Body of pancreas (tissue), 4 donors: Measurements from ENCODE around the gene LIPJ. TPM values are rescaled to one million over a fixed set of nuclear protein-coding genes. Genes with fewer than 3 reads are reported as not detected.

Experiments used
- ATAC-seq: fragments of 150-250 bp; one replicate; pipeline ENCODE4 v1.9.1; 2016
- DNase-seq, 4 donors: peaks; one replicate each; pipeline ENCODE4 v3.0.0-alpha.2; 2019
- H3K27ac ChIP-seq, 4 donors: fragments of 200-600 bp; sonication (generic); 1 replicate in 3 of 4; 2 replicates in 1 of 4; pipeline versions ENCODE4 v1.5.1 to v1.6.1; 2016 to 2019; ENCODE audit warnings: mild to moderate bottlenecking in 1 of 4, mixed read lengths in 1 of 4, moderate library complexity in 1 of 4
- H3K27me3 ChIP-seq, 2 donors: fragments of 200-600 bp; sonication (generic); one replicate each; pipeline ENCODE4 v1.6.0; 2016; ENCODE audit warnings: mild to moderate bottlenecking in 1 of 2
- H3K36me3 ChIP-seq, 2 donors: fragments of 200-600 bp; sonication (generic); replicated peaks in 1 of 2; 2 replicates each; pipeline ENCODE4 v1.5.1; 2016; ENCODE audit warnings: low read depth in 2 of 2; ENCODE audit not compliant: insufficient read depth in 1 of 2
- H3K4me1 ChIP-seq: fragments of 200-600 bp; sonication (generic); one replicate; pipeline ENCODE4 v1.6.0; 2016
- H3K4me3 ChIP-seq, 2 donors: fragments of 200-600 bp; sonication (generic); 1 replicate in 1 of 2; 2 replicates in 1 of 2; pipeline ENCODE4 v1.5.1; 2016 to 2019
- H3K9me3 ChIP-seq, 3 donors: fragments of 200-600 bp; sonication (generic); 1 replicate in 2 of 3; 2 replicates in 1 of 3; pipeline ENCODE4 v1.5.1; 2016
- POLR2A ChIP-seq, 3 donors: fragments of 450-650 bp; IDR thresholded peaks; one replicate each; pipeline ENCODE4 v1.6.1; 2016; ENCODE audit warnings: antibody characterized with exemption in 3 of 3, mild to moderate bottlenecking in 2 of 3
- WGBS, 2 donors: methylation state at CpG; one replicate each; pipeline ENCODE4 v1.1.5; 2017; 5-methylcytosine and 5-hydroxymethylcytosine counted together
- intact Hi-C: fragments of 100-400 bp; cut with DNase I; formaldehyde crosslinking; loops from one replicate; pipeline ENCODE4 v1.15.1; 2023
- total RNA-seq, 2 donors: library from RNA; depleted of rRNA; stranded (reverse); fragments of >200 nt; gene quantifications; one replicate each; pipeline ENCODE4 v1.1.0, GENCODE V29; 2016
- TF ChIP-seq, protein P1 (sequence below), 7 experiments: fragments of 450-650 bp in 4 of 7; fragments of 200-600 bp in 3 of 7; sonication (generic) in 3 of 7; IDR thresholded peaks; one replicate each; pipeline ENCODE4 v1.5.1; 2016 to 2019; ENCODE audit warnings: antibody characterized with exemption in 7 of 7

The LIPJ gene
- total RNA-seq, 2 donors from 2014 or later, result 0.99 TPM; not detected in 1

- 49 to 52% methylated on average over 2 of the region's 2 CpGs for WGBS, 2 donors
- Histone ChIP-seq H3K36me3 (no peaks in the 10 kb centered on the region), H3K9me3 (no peaks in the 10 kb centered on the region), H3K4me1 (no peaks in the 10 kb centered on the region), H3K27me3 (no peaks in the 10 kb centered on the region), H3K27ac (no peak overlapping the region), H3K4me3 (no peak overlapping the region)
- peak; percentile 43 to 72 (median 50) for DNase-seq
- peak; percentile 90 for ATAC-seq
- TF ChIP-seq, protein P1, sequence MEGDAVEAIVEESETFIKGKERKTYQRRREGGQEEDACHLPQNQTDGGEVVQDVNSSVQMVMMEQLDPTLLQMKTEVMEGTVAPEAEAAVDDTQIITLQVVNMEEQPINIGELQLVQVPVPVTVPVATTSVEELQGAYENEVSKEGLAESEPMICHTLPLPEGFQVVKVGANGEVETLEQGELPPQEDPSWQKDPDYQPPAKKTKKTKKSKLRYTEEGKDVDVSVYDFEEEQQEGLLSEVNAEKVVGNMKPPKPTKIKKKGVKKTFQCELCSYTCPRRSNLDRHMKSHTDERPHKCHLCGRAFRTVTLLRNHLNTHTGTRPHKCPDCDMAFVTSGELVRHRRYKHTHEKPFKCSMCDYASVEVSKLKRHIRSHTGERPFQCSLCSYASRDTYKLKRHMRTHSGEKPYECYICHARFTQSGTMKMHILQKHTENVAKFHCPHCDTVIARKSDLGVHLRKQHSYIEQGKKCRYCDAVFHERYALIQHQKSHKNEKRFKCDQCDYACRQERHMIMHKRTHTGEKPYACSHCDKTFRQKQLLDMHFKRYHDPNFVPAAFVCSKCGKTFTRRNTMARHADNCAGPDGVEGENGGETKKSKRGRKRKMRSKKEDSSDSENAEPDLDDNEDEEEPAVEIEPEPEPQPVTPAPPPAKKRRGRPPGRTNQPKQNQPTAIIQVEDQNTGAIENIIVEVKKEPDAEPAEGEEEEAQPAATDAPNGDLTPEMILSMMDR (IDR thresholded peaks at IDR 0.05), result peak; percentile 49 to 83 (median 72)
- no peak for TF ChIP-seq POLR2A (IDR thresholded peaks at IDR 0.05)
- intact Hi-C loops, result loop anchor here (10.0 kb wide), 1 partner anchor 698 kb away; no protein-coding TSS in a partner anchor
Observed at GRCh38 chr10:88553116-88553752, 33.3 kb upstream of the LIPJ start.

DNA sequence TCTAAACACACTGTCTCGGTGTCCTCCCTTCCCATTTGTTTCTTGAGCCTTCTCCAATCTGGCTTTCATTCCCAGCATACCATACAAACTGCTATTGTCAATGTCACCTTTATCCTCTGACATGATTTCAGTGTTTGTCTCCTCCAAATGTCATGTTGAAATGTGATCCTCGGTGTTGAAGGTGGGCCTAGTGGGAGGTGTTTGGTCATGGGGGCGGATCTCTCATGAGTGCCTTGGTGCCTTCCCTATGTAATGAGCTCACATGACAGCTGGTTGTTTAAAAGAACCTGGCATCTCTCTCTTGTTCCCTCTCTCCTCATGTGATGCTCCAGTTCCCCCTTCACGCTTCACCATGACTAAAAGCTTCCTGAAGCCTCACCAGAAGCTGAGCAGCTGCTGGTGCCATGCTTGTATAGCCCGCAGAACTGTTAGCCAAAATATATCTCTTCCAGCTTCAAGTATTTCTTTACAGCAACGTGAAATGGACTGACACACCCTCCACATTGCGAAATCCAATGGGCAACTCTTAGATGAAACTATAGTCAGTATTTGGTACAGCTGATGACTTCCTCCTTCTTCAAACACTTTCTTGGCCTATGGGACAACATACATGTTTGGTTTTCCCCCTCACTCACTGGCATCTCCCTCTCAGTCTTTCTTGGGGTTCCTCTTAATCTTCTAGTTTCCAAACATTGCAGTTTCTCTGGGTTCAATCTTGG lies 31.2 kb upstream of the LIPJ start:
- DNase-seq (no peak), ATAC-seq (no peak)
- H3K4me1 ChIP-seq, result no peaks in the 10 kb centered on the region
- H3K27me3 ChIP-seq, result no peaks in the 10 kb centered on the region
- WGBS, 2 donors, result 82 to 83% methylated on average over 7 of the region's 7 CpGs
- intact Hi-C loops, result loop anchor here (10.0 kb wide), 1 partner anchor 701 kb away; no protein-coding TSS in a partner anchor
- H3K27ac ChIP-seq, result no peak overlapping the region
- H3K4me3 ChIP-seq, result no peak overlapping the region
- H3K36me3 ChIP-seq, result no peaks in the 10 kb centered on the region
- H3K9me3 ChIP-seq, result no peaks in the 10 kb centered on the region
- no peak for TF ChIP-seq POLR2A (IDR thresholded peaks at IDR 0.05)
- TF ChIP-seq, protein P1 (IDR thresholded peaks at IDR 0.05), result no peak

DNA sequence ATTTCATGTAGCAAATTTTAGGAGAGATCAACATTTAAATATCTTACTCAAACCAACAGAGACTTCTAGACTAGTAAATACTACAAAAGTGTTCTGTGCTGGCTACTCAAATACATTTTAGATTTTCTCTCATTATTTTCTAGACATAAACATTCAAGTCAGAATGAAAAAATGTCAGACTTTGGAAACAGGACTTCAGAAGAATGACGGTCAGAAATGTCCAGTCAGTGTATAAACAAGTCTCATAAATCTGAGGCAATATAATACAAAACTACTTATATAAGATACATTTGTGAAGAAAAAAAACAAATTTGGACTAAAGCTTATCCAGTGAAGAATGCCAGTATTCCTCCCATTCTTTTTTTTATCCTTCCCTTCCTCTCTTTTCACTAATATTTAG lies 29.3 kb upstream of the LIPJ start:
- Histone ChIP-seq H3K9me3 (no peaks in the 10 kb centered on the region), H3K27ac (no peak overlapping the region), H3K4me3 (no peak overlapping the region), H3K27me3 (no peaks in the 10 kb centered on the region), H3K4me1 (peaks cover 9% of the 10 kb centered on the region), H3K36me3 (no peaks in the 10 kb centered on the region)
- TF ChIP-seq POLR2A (IDR thresholded peaks at IDR 0.05), result no peak
- TF ChIP-seq, protein P1 (IDR thresholded peaks at IDR 0.05), result no peak
- ATAC-seq (no peak), DNase-seq (no peak)
- 83 to 94% methylated on average over 1 of the region's 1 CpG for WGBS, 2 donors
- intact Hi-C loops, result loop anchor here (10.0 kb wide), 1 partner anchor 702 kb away; no protein-coding TSS in a partner anchor

DNA sequence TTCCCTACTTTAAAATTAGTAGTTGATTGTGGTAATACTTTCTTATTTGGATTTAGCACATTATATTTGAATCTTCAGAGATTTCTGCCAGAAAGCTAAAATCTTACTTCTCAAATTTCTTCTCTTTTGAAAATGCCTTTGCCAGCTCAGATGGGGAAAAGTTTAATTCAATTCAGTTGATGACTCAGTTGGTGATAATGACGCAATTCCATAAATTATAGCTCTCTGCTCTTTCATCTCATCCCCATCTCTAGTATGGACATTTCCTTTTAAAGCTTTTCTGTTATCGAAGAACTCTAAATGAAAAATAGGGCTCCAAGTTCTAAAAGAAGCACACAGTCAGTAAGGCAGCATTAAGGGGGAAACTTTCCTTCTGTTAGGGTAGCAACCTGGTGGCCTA lies 28.9 kb upstream of the LIPJ start:
- H3K27ac ChIP-seq, result no peak overlapping the region
- 86 to 93% methylated on average over 2 of the region's 2 CpGs for WGBS, 2 donors
- H3K27me3 ChIP-seq, result no peaks in the 10 kb centered on the region
- H3K9me3 ChIP-seq, result no peaks in the 10 kb centered on the region
- TF ChIP-seq POLR2A (IDR thresholded peaks at IDR 0.05), result no peak
- TF ChIP-seq, protein P1 (IDR thresholded peaks at IDR 0.05), result no peak
- peaks cover 9% of the 10 kb centered on the region for H3K4me1 ChIP-seq
- DNase-seq (no peak), ATAC-seq (no peak)
- H3K36me3 ChIP-seq, result no peaks in the 10 kb centered on the region
- no peak overlapping the region for H3K4me3 ChIP-seq
- intact Hi-C loops, result loop anchor here (10.0 kb wide), 1 partner anchor 703 kb away; no protein-coding TSS in a partner anchor
